HCT116 (cell line): Measurements from ENCODE around the gene DDR1. TPM values are rescaled to one million over a fixed set of nuclear protein-coding genes. Genes with fewer than 3 reads are reported as not detected.
A peak's percentile ranks its signal among the peaks of the same experiment; 100 is the strongest.
"Not testable (repeated sequence)": the region's sequence is repeated elsewhere in the genome, so short reads cannot be mapped to it uniquely, and the experiment has no call there.

Experiments used
- ATAC-seq: fragments of 200-7000 bp; cut with Tn5 transposase; 2 replicates; pipeline ENCODE4 v1.9.1; 2020; ENCODE audit warnings: mild to moderate bottlenecking, moderate library complexity
- BruUV-seq: library from RNA; stranded (reverse); fragments of 400-500 nt; replicated peaks from 2 replicates; lab custom pipeline; 2021; lab: Mats Ljungman, UMichigan
- CTCF ChIA-PET: fragments of 300-600 bp; sonication (Branson Sonifier 250); formaldehyde crosslinking; loops from one replicate; lab custom pipeline; 2021; ENCODE audit warnings: antibody characterized with exemption; lab: Charles Lee
- POLR2A ChIA-PET: fragments of 300-600, 350-600 bp; sonication (Branson Sonifier 250); formaldehyde crosslinking; loops from one replicate; lab custom pipeline; 2021; ENCODE audit warnings: antibody characterized with exemption; lab: Charles Lee
- RAD21 ChIA-PET, 2 experiments: fragments of 300-600 bp; sonication (Branson Sonifier 250); formaldehyde crosslinking; loops; one replicate each; lab custom pipeline; 2023; ENCODE audit warnings: low total read pairs in 2 of 2; ENCODE audit not compliant: uncharacterized antibody in 2 of 2, unreplicated experiment in 2 of 2, low non-redundant PET in 1 of 2; lab: Charles Lee
- DNase-seq: peaks from one replicate; pipeline ENCODE4 v3.0.0-alpha.2; 2010; ENCODE audit warnings: low read depth, low spot score
- H2AFZ ChIP-seq: fragments of 200-600 bp; shearing (Covaris generic), sonication (generic); 2 replicates; pipeline ENCODE4 v1.6.1; 2017; ENCODE audit warnings: low read depth, mixed run types, mixed read lengths, antibody characterized with exemption, low read length; ENCODE audit not compliant: poor library complexity, severe bottlenecking
- H3K27ac ChIP-seq: 2 replicates; pipeline ENCODE4 v1.5.1; 2012; ENCODE audit warnings: low read depth, low read length
- H3K27me3 ChIP-seq: fragments of 200-600 bp; sonication (generic); 2 replicates; pipeline ENCODE4 v1.6.1; 2016; ENCODE audit warnings: mixed run types, low read length, mixed read lengths; ENCODE audit not compliant: insufficient read depth
- H3K36me3 ChIP-seq, 2 experiments: fragments of 200-500 bp in 1 of 2; fragments of 200-600 bp in 1 of 2; sonication (Bioruptor generic) in 1 of 2; sonication (generic) in 1 of 2; 2 replicates each; pipeline versions ENCODE4 v1.5.1 to v1.6.1; 2014 to 2016; ENCODE audit warnings: low read length in 2 of 2, inconsistent platforms in 1 of 2, mixed read lengths in 1 of 2, mixed run types in 1 of 2; ENCODE audit not compliant: insufficient read depth in 2 of 2, control insufficient read depth in 1 of 2
- H3K4me1 ChIP-seq, 2 experiments: fragments of 200-600 bp in 1 of 2; sonication (generic) in 1 of 2; 2 replicates each; pipeline versions ENCODE4 v1.5.1 to v1.6.1; 2012 to 2017; ENCODE audit warnings: low read length in 2 of 2, inconsistent platforms in 1 of 2, mild to moderate bottlenecking in 1 of 2, mixed read lengths in 1 of 2, mixed run types in 1 of 2, moderate library complexity in 1 of 2; ENCODE audit not compliant: insufficient read depth in 2 of 2, control insufficient read depth in 1 of 2
- H3K4me2 ChIP-seq: fragments of 200-600 bp; sonication (generic); 2 replicates; pipeline ENCODE4 v1.6.1; 2017; ENCODE audit warnings: mixed run types, low read length, mixed read lengths
- H3K4me3 ChIP-seq, 2 experiments: fragments of 200-600 bp in 1 of 2; sonication (generic) in 1 of 2; replicated peaks in 1 of 2; 2 replicates each; pipeline ENCODE4 v1.5.1; 2011 to 2016; ENCODE audit warnings: low read length in 2 of 2, control low read depth in 1 of 2, low read depth in 1 of 2, mild to moderate bottlenecking in 1 of 2, mixed read lengths in 1 of 2, mixed run types in 1 of 2
- H3K79me2 ChIP-seq: fragments of 200-600 bp; sonication (generic); 2 replicates; pipeline ENCODE4 v1.6.1; 2017; ENCODE audit warnings: mild to moderate bottlenecking, mixed run types, low read length, moderate library complexity, mixed read lengths; ENCODE audit not compliant: insufficient read depth
- H3K9ac ChIP-seq: fragments of 200-600 bp; sonication (generic); 2 replicates; pipeline ENCODE4 v1.6.1; 2016; ENCODE audit warnings: low read length, mixed read lengths
- H3K9me2 ChIP-seq: fragments of 200-600 bp; sonication (generic), shearing (Covaris generic); 2 replicates; pipeline ENCODE4 v1.6.1; 2017; ENCODE audit warnings: mixed run types, mild to moderate bottlenecking, moderate library complexity; ENCODE audit not compliant: insufficient read depth
- H3K9me3 ChIP-seq, 2 experiments: fragments of 200-500 bp in 1 of 2; fragments of 200-600 bp in 1 of 2; sonication (Bioruptor generic) in 1 of 2; sonication (generic) in 1 of 2; 2 replicates each; pipeline ENCODE4 v1.6.1; 2014 to 2017; ENCODE audit warnings: low read length in 2 of 2, mixed read lengths in 2 of 2, inconsistent platforms in 1 of 2, low read depth in 1 of 2, mild to moderate bottlenecking in 1 of 2, mixed run types in 1 of 2, moderate library complexity in 1 of 2; ENCODE audit not compliant: control insufficient read depth in 1 of 2, insufficient read depth in 1 of 2
- H4K20me1 ChIP-seq: fragments of 200-600 bp; sonication (generic), shearing (Covaris generic); 2 replicates; pipeline ENCODE4 v1.6.1; 2017; ENCODE audit warnings: mixed run types, mild to moderate bottlenecking, moderate library complexity; ENCODE audit not compliant: insufficient read depth
- CEBPB ChIP-seq: IDR thresholded peaks from 2 replicates; pipeline ENCODE4 v1.6.1; 2012; ENCODE audit warnings: low read depth
- EGR1 ChIP-seq: IDR thresholded peaks from 2 replicates; pipeline ENCODE4 v1.6.1; 2012; ENCODE audit warnings: low read depth
- SRF ChIP-seq: IDR thresholded peaks from 2 replicates; pipeline ENCODE4 v1.6.1; 2012; ENCODE audit warnings: low read depth
- intact Hi-C: fragments of 100-400 bp; cut with micrococcal nuclease; formaldehyde crosslinking; loops from 2 replicates; pipeline ENCODE4 v1.10.0; 2022
- total RNA-seq: library from RNA; stranded (reverse); gene quantifications from one replicate; pipeline ENCODE4 v1.2.1, GENCODE V29; 2021; ENCODE audit not compliant: unreplicated experiment
- TF ChIP-seq, protein P1 (sequence below), 3 experiments: fragments of 200-600 bp in 1 of 3; sonication (generic) in 1 of 3; IDR thresholded peaks in 2 of 3; conservative IDR thresholded peaks in 1 of 3; 2 replicates each; pipeline ENCODE4 v1.5.1; 2012 to 2017; ENCODE audit warnings: low read depth in 2 of 3, low read length in 2 of 3, antibody characterized with exemption in 1 of 3, borderline replicate concordance in 1 of 3, control low read depth in 1 of 3, mild to moderate bottlenecking in 1 of 3, mixed read lengths in 1 of 3, mixed run types in 1 of 3, moderate library complexity in 1 of 3; ENCODE audit not compliant: insufficient read depth in 1 of 3

Gene DDR1
- total RNA-seq, 1 experiment from 2014 or later, result 211 TPM

DNA sequence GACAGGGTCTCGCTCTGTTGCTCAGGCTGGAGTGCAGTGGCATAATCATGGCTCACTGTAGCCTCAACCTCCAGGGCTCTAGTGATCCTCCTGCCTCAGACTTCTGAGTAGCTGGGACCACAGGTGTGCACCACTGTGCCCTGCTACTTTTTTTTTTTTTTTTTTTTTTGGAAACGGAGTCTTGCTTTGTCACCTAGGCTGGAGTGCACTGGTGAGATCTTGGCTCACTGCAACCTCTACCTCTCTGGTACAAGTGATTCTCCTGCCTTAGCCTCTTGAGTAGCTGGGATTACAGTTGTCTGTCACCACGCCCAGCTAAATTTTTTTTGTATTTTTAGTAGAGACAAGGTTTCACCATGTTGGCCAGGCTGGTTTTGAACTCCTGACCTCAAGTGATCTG, 42.8 kb downstream of the DDR1 start:
- Histone ChIP-seq H3K4me1 (peaks cover 4 to 22% of the 10 kb centered on the region in 2 experiments; a peak in 3 of 4 replicates), H3K4me2 (peak overlapping the region; percentile 13), H3K9me3 (peaks cover 0 to 11% of the 10 kb centered on the region in 2 experiments; a peak in 1 of 4 replicates)
- H3K4me3 ChIP-seq, H3K27ac ChIP-seq, H2AFZ ChIP-seq, H3K36me3 ChIP-seq, BruUV-seq, H3K9ac ChIP-seq, intact Hi-C loops, H3K27me3 ChIP-seq, DNase-seq, POLR2A ChIA-PET, H4K20me1 ChIP-seq, ATAC-seq, H3K79me2 ChIP-seq, H3K9me2 ChIP-seq: not testable (repeated sequence)
- RAD21 ChIA-PET, result interaction anchor here in 1 of 2 experiments (0.7 kb wide), 1 partner anchor 189 kb away, joined by 6 read pairs; no protein-coding TSS in a partner anchor
- CTCF ChIA-PET, result interaction anchor here (0.7 kb wide), 1 partner anchor 21 kb away, joined by 3 read pairs; no protein-coding TSS in a partner anchor

DNA sequence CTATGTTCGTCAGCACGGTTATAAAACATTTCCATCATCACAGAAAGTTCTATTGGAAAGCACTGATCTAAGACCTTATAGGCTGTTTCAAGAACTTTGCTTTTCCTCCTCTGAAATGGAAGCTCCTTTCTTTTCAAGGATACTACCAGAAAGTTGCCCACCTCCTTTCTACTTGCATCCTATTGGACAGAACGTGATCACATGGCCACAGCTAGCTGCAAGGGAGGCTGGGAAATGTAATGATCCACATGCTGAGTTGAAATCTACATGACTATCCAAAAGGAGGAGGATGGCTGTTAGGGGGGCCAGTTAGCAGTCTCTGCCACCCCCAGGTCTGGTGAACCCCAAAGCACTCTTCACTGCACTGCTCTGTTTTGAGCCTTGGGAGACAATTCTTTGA, 44.4 kb downstream of the DDR1 start:
- no peaks in the 10 kb centered on the region for H3K79me2 ChIP-seq
- no peaks in the 10 kb centered on the region for H4K20me1 ChIP-seq
- intact Hi-C loops, result no loop called here
- ATAC-seq, result no peak
- H3K27me3 ChIP-seq, result no peaks in the 10 kb centered on the region
- no peaks in the 10 kb centered on the region for H3K9me2 ChIP-seq
- peaks cover 7 to 23% of the 10 kb centered on the region in 2 experiments; a peak in 3 of 4 replicates for H3K4me1 ChIP-seq
- no peak overlapping the region for H3K27ac ChIP-seq
- ChIA-PET RAD21 (no interaction called here), POLR2A (no interaction called here)
- no peak overlapping the region for H3K4me3 ChIP-seq
- BruUV-seq, result no TSS peak
- H3K4me2 ChIP-seq, result no peak overlapping the region
- no peak for TF ChIP-seq EGR1
- TF ChIP-seq SRF, result no peak
- TF ChIP-seq, protein P1, sequence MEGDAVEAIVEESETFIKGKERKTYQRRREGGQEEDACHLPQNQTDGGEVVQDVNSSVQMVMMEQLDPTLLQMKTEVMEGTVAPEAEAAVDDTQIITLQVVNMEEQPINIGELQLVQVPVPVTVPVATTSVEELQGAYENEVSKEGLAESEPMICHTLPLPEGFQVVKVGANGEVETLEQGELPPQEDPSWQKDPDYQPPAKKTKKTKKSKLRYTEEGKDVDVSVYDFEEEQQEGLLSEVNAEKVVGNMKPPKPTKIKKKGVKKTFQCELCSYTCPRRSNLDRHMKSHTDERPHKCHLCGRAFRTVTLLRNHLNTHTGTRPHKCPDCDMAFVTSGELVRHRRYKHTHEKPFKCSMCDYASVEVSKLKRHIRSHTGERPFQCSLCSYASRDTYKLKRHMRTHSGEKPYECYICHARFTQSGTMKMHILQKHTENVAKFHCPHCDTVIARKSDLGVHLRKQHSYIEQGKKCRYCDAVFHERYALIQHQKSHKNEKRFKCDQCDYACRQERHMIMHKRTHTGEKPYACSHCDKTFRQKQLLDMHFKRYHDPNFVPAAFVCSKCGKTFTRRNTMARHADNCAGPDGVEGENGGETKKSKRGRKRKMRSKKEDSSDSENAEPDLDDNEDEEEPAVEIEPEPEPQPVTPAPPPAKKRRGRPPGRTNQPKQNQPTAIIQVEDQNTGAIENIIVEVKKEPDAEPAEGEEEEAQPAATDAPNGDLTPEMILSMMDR (IDR thresholded peaks at IDR 0.05 in 2 of 3, conservative IDR thresholded peaks at IDR 0.05 in 1 of 3; ENCODE audit: borderline replicate concordance in 1 of 3, insufficient read depth in 1 of 3, low read depth in 2 of 3, low read length in 2 of 3), result no peak
- no peak for TF ChIP-seq CEBPB
- TF ChIP-seq, all 23 proteins: peak for 0
- DNase-seq, result no peak
- Histone ChIP-seq H3K9me3 (peaks cover 0 to 11% of the 10 kb centered on the region in 2 experiments; a peak in 1 of 4 replicates), H2AFZ (no peak overlapping the region), H3K36me3 (peaks cover 4 to 5% of the 10 kb centered on the region in 2 experiments; a peak in 3 of 4 replicates), H3K9ac (no peak overlapping the region)
- CTCF ChIA-PET, result no interaction called here
